ENCODE results near the gene ARHGAP18.

GRCh38 chr6:129593233-129593564 is 116.8 kb downstream of the ARHGAP18 start:
- TF ChIP-seq, protein P1, sequence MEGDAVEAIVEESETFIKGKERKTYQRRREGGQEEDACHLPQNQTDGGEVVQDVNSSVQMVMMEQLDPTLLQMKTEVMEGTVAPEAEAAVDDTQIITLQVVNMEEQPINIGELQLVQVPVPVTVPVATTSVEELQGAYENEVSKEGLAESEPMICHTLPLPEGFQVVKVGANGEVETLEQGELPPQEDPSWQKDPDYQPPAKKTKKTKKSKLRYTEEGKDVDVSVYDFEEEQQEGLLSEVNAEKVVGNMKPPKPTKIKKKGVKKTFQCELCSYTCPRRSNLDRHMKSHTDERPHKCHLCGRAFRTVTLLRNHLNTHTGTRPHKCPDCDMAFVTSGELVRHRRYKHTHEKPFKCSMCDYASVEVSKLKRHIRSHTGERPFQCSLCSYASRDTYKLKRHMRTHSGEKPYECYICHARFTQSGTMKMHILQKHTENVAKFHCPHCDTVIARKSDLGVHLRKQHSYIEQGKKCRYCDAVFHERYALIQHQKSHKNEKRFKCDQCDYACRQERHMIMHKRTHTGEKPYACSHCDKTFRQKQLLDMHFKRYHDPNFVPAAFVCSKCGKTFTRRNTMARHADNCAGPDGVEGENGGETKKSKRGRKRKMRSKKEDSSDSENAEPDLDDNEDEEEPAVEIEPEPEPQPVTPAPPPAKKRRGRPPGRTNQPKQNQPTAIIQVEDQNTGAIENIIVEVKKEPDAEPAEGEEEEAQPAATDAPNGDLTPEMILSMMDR (conservative IDR thresholded peaks at IDR 0.05; ENCODE audit: low read depth in 2 of 2): no peak
- TF ChIP-seq, protein P2, sequence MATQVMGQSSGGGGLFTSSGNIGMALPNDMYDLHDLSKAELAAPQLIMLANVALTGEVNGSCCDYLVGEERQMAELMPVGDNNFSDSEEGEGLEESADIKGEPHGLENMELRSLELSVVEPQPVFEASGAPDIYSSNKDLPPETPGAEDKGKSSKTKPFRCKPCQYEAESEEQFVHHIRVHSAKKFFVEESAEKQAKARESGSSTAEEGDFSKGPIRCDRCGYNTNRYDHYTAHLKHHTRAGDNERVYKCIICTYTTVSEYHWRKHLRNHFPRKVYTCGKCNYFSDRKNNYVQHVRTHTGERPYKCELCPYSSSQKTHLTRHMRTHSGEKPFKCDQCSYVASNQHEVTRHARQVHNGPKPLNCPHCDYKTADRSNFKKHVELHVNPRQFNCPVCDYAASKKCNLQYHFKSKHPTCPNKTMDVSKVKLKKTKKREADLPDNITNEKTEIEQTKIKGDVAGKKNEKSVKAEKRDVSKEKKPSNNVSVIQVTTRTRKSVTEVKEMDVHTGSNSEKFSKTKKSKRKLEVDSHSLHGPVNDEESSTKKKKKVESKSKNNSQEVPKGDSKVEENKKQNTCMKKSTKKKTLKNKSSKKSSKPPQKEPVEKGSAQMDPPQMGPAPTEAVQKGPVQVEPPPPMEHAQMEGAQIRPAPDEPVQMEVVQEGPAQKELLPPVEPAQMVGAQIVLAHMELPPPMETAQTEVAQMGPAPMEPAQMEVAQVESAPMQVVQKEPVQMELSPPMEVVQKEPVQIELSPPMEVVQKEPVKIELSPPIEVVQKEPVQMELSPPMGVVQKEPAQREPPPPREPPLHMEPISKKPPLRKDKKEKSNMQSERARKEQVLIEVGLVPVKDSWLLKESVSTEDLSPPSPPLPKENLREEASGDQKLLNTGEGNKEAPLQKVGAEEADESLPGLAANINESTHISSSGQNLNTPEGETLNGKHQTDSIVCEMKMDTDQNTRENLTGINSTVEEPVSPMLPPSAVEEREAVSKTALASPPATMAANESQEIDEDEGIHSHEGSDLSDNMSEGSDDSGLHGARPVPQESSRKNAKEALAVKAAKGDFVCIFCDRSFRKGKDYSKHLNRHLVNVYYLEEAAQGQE (IDR thresholded peaks at IDR 0.05; ENCODE audit: unreplicated experiment): no peak
- TF ChIP-seq POLR2AphosphoS5 (IDR thresholded peaks at IDR 0.05; ENCODE audit: low read depth) (no peak), EZH2 (IDR thresholded peaks at IDR 0.05; ENCODE audit: low read depth, unreplicated experiment) (no peak), CREB1 (CRISPR knock-in tag; IDR thresholded peaks at IDR 0.05; ENCODE audit: low read depth) (no peak), EZH2phosphoT487 (IDR thresholded peaks at IDR 0.05; ENCODE audit: unreplicated experiment) (no peak), JUNB (IDR thresholded peaks at IDR 0.05; ENCODE audit: unreplicated experiment) (no peak), STAT1 (IDR thresholded peaks at IDR 0.05; ENCODE audit: unreplicated experiment) (no peak), ZNF331 (CRISPR knock-in tag; IDR thresholded peaks at IDR 0.05; ENCODE audit: low read depth) (no peak)
- TF ChIP-seq, protein P3, sequence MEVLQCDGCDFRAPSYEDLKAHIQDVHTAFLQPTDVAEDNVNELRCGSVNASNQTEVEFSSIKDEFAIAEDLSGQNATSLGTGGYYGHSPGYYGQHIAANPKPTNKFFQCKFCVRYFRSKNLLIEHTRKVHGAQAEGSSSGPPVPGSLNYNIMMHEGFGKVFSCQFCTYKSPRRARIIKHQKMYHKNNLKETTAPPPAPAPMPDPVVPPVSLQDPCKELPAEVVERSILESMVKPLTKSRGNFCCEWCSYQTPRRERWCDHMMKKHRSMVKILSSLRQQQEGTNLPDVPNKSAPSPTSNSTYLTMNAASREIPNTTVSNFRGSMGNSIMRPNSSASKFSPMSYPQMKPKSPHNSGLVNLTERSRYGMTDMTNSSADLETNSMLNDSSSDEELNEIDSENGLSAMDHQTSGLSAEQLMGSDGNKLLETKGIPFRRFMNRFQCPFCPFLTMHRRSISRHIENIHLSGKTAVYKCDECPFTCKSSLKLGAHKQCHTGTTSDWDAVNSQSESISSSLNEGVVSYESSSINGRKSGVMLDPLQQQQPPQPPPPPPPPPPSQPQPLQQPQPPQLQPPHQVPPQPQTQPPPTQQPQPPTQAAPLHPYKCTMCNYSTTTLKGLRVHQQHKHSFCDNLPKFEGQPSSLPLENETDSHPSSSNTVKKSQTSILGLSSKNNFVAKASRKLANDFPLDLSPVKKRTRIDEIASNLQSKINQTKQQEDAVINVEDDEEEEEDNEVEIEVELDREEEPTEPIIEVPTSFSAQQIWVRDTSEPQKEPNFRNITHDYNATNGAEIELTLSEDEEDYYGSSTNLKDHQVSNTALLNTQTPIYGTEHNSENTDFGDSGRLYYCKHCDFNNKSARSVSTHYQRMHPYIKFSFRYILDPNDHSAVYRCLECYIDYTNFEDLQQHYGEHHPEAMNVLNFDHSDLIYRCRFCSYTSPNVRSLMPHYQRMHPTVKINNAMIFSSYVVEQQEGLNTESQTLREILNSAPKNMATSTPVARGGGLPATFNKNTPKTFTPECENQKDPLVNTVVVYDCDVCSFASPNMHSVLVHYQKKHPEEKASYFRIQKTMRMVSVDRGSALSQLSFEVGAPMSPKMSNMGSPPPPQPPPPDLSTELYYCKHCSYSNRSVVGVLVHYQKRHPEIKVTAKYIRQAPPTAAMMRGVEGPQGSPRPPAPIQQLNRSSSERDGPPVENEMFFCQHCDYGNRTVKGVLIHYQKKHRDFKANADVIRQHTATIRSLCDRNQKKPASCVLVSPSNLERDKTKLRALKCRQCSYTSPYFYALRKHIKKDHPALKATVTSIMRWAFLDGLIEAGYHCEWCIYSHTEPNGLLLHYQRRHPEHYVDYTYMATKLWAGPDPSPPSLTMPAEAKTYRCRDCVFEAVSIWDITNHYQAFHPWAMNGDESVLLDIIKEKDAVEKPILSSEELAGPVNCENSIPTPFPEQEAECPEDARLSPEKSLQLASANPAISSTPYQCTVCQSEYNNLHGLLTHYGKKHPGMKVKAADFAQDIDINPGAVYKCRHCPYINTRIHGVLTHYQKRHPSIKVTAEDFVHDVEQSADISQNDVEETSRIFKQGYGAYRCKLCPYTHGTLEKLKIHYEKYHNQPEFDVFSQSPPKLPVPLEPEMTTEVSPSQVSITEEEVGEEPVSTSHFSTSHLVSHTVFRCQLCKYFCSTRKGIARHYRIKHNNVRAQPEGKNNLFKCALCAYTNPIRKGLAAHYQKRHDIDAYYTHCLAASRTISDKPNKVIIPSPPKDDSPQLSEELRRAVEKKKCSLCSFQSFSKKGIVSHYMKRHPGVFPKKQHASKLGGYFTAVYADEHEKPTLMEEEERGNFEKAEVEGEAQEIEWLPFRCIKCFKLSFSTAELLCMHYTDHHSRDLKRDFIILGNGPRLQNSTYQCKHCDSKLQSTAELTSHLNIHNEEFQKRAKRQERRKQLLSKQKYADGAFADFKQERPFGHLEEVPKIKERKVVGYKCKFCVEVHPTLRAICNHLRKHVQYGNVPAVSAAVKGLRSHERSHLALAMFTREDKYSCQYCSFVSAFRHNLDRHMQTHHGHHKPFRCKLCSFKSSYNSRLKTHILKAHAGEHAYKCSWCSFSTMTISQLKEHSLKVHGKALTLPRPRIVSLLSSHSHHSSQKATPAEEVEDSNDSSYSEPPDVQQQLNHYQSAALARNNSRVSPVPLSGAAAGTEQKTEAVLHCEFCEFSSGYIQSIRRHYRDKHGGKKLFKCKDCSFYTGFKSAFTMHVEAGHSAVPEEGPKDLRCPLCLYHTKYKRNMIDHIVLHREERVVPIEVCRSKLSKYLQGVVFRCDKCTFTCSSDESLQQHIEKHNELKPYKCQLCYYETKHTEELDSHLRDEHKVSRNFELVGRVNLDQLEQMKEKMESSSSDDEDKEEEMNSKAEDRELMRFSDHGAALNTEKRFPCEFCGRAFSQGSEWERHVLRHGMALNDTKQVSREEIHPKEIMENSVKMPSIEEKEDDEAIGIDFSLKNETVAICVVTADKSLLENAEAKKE (CRISPR knock-in tag; IDR thresholded peaks at IDR 0.05): no peak
